Natural killer cell treated with Interleukin-12 subunit alpha and Interleukin-12 subunit beta and Interleukin-15 and Interleukin-18, amount 100 ng/mL, for 72 hours (primary cell): ENCODE measurements around the gene PLCD1. TPM values are rescaled to one million over a fixed set of nuclear protein-coding genes. Genes with fewer than 3 reads are reported as not detected.

Experiments used
- ATAC-seq, 2 donors: fragments of 150-1000 bp; cut with Tn5 transposase in 1 of 2; sonication (Bioruptor Pico), chemical (Tn5 transposase) in 1 of 2; 2 replicates each; pipeline ENCODE4 v1.10.0; 2021
- DNase-seq: peaks from one replicate; pipeline ENCODE4 v3.0.0; 2022; ENCODE audit warnings: low spot score
- H3K27ac Mint-ChIP-seq, 2 donors: 1 replicate in 1 of 2; 2 replicates in 1 of 2; pipeline ENCODE4 v1.8.0; 2022; ENCODE audit warnings: mixed read lengths in 2 of 2, mild to moderate bottlenecking in 1 of 2, moderate library complexity in 1 of 2
- H3K27me3 Mint-ChIP-seq, 2 donors: 1 replicate in 1 of 2; 2 replicates in 1 of 2; pipeline ENCODE4 v1.8.0; 2022; ENCODE audit warnings: mixed read lengths in 2 of 2
- H3K36me3 Mint-ChIP-seq: one replicate; pipeline ENCODE4 v1.8.0; 2022; ENCODE audit warnings: mixed read lengths
- H3K4me1 Mint-ChIP-seq, 2 donors: 1 replicate in 1 of 2; 2 replicates in 1 of 2; pipeline ENCODE4 v1.8.0; 2022; ENCODE audit warnings: low read depth in 2 of 2, mixed read lengths in 2 of 2, mild to moderate bottlenecking in 1 of 2
- H3K4me3 Mint-ChIP-seq: one replicate; pipeline ENCODE4 v1.8.0; 2022; ENCODE audit warnings: mixed read lengths
- H3K9me3 Mint-ChIP-seq: 2 replicates; pipeline ENCODE4 v1.8.0; 2022; ENCODE audit warnings: mixed read lengths
- total RNA-seq, 2 donors: library from RNA; stranded (reverse); gene quantifications; one replicate each; pipeline ENCODE4 v1.2.3, GENCODE V29; 2022

PLCD1 gene
- total RNA-seq, 2 donors from 2014 or later, result 5.8 to 7.7 TPM

DNA sequence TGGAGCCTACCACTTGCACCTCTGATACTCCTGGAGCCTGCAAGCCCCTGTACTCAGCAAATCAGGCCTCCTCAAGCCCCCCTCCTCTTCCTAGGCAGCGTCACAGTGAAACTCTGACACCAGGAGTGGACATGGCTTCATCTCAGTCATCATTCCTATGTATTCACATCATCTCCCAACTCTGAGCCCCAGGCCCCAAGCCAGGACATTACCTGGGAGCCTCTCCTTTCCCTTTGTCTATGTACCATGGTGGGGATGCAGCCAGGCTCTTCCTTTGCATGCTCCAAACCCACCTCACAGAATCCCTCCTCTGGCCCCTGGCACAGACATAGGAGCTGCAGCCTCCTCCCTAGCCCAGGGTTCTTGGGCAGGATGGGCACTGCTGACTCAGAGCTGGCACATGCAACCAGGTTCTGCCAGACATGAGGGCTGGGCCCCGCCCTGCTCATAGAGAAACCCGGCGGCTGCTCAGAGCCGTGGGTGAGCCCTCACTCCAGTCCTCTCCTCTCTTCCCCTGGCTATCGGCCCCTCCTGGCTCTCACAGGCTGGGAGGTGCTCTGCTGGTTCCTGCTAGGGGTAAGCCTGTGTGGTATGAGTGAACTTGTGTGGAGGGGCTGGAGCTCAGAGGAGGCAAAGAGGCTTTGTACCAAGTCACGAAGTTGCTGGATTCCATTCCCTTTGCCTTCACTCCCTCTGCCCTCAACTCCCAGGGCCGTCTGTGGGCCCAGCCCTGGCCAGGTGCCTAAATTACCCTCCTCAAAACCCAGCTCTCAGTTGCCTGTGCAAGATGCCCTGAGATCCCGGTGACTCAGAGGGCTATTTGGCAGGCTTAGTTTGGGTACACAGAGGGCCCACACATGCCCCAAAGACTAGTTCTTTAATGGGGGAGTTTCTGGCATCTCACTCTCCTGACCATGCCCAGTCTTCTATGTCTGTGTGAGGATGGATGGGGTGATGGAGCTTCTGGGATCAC lies 1.9 kb upstream of the PLCD1 start:
- Mint-ChIP-seq H3K36me3 (no peaks in the 10 kb centered on the region), H3K4me3 (peak overlapping the region; percentile 58), H3K9me3 (no peaks in the 10 kb centered on the region), H3K27ac (peak overlapping the region in 1 of 2 donors; percentile 38), H3K27me3 (peaks cover 7 to 11% of the 10 kb centered on the region in 2 donors), H3K4me1 (peaks cover 10 to 12% of the 10 kb centered on the region in 2 donors)
- DNase-seq, result no peak
- ATAC-seq, result peak in 1 of 2 donors; percentile 50

DNA sequence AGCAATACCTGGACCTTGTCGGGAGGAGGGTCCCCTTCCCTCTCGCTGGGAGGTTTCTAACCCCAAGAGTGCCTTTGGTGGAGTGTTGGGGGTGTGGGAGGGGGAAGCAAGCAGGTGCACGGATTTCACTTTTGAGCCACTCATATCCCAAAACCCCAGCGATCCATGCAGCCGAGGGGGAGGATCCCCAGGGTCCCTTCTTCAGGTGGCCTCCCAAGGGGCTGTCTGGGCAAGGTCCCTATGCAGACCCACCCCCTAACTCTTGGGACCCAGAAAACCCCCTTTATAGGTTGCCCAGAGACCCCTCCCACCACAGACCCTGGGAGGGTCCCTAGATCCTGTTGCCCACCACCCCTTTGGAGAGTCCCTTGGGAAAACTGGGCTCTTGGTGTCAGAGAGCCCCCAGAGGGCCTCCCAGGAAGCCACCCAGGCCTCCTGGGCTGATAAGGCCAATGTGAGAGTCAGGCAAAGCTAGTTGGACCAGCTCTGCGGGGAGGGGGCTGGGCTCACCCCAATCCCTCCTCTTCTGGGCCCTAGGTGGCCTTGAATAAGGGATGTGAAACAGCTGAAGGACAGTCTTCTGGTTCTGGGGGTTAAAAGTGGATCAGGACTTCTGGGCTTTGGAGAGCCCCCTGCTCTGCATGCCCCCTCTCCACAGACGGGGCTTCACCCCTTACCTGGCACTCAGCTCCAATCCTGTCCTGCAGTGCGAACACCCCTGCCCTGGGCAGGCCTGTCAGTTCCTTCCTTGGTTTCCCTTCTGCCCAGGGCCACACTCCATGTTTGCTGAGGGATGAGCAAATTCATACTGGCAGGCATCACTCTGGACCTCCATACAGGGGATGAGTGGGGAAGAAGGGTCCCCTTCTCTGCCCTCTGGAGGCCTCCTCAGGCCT lies 932 bp upstream of the PLCD1 start:
- peak; percentile 56 for DNase-seq
- peak overlapping the region; percentile 58 for H3K4me3 Mint-ChIP-seq
- H3K9me3 Mint-ChIP-seq, result no peaks in the 10 kb centered on the region
- no peaks in the 10 kb centered on the region for H3K36me3 Mint-ChIP-seq
- ATAC-seq, result no peak
- peaks cover 16 to 19% of the 10 kb centered on the region in 2 donors for H3K4me1 Mint-ChIP-seq
- peak overlapping the region in 1 of 2 donors; percentile 38 for H3K27ac Mint-ChIP-seq
- H3K27me3 Mint-ChIP-seq, result peaks cover 7 to 11% of the 10 kb centered on the region in 2 donors

DNA sequence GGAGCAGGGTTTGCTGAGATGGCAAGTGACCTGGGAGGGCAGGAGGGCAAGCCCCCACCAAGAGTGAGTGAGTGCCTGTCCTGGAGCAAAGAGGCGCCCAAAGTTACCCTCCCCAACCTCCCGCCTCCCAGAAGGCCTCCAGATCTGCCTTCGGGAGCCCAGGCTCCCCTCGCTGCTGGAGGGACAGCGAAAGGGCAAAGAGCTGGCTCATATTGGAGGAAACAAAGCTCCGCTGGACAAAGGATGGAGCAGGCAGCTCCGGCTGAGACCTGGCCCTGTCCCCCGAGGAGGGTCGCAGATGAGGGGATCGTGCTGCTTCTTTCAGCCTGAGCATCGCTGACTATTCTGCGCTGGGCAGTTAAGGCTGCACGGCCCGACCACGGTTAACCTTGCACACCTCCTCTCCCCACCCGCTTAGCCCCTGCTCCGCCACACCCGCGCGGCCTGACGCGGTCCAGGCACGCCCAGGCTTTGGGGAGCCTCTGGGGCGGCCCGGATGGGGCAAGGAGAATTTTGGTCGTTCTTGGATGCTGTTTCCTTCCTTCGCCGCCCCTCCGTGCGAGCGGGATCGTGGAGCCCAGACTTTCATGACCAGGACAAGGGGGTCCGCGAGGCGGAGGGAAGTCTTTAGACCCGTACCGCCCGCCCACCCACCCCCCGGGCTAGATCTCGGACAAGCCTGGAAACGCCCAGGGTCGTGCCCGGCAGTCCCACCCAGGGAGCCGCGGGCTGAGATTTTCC lies 651 bp downstream of the PLCD1 start:
- H3K4me1 Mint-ChIP-seq, result peaks cover 26 to 28% of the 10 kb centered on the region in 2 donors
- no peaks in the 10 kb centered on the region for H3K36me3 Mint-ChIP-seq
- ATAC-seq (no peak), DNase-seq (peak; percentile 57)
- H3K9me3 Mint-ChIP-seq, result no peaks in the 10 kb centered on the region
- peak overlapping the region in 1 of 2 donors; percentile 45 for H3K27ac Mint-ChIP-seq
- H3K27me3 Mint-ChIP-seq, result peaks cover 7 to 11% of the 10 kb centered on the region in 2 donors
- peak overlapping the region; percentile 76 for H3K4me3 Mint-ChIP-seq

DNA sequence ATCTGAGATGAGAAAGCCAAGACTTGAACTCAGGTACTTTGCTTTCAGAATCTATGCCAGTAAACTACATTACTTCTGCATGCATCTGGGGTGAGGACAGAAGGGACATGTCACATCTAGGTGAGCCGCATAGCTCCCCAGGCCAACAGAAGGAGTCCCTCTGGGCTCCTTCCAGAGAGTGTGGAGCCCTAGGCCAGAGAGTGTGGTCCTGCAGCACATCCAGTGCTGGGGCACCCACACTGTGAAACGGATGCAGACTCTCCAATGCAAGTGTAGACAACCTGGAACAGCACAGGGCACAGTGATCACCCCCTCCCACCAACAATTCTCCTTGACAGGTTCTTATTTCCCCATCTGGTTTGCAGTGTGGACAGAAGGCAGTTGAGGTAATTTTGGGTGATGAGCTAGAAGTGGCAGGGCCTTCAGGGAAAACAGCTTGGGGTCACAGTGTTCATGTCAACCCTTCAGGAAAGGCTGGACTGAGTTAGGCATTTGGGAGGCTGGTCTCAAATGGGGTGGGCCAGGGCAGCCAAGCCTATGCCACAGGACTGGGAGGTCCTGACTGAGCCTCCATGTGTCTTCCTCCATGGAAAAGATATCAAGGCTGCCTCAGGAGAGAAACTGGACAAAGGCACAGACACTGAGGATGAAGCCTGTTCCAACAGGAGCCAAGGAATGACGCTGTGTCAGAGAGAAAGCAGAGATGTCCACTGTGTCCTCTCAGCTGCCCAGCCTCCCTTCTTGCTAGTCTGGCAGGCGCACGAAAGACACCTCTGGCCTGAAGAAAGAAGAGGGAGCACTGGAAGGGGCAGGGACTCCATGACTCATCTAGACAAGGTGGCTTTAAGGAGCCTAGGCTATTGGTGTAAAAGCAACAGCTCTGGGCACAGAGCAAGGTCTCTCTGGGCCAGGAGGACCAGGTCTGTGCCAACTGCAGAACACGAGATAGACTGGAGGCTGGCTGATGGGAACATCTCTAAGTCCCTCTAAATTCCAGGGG lies 1.7 kb downstream of the PLCD1 start:
- H3K36me3 Mint-ChIP-seq, result no peaks in the 10 kb centered on the region
- H3K27me3 Mint-ChIP-seq, result peaks cover 7 to 8% of the 10 kb centered on the region in 2 donors
- H3K27ac Mint-ChIP-seq, result peak overlapping the region in 1 of 2 donors; percentile 45
- ATAC-seq, result no peak
- peak overlapping the region; percentile 76 for H3K4me3 Mint-ChIP-seq
- peaks cover 33 to 38% of the 10 kb centered on the region in 2 donors for H3K4me1 Mint-ChIP-seq
- no peaks in the 10 kb centered on the region for H3K9me3 Mint-ChIP-seq
- peak; percentile 53 for DNase-seq

DNA sequence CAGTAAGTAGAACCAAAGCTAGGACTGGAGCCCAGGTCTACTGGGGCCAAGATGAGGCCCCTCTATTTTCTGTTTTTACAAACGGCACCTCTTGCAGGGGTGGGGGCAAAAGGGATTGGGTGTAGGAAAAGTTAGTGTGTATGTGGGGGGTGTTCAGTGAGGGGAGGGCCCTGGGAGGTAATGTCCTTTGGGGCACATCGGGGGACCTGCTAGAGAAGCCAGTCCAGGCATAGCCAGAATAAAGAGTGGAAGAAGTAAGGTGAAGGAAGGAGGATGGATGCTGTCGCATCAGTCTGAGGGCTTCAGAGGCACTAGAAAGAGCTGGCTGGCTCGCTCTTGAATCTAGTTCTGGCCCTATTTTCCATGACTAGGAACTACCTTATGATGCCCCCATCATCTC lies 2.6 kb downstream of the PLCD1 start:
- no peaks in the 10 kb centered on the region for H3K36me3 Mint-ChIP-seq
- ATAC-seq, result no peak
- no peak overlapping the region for H3K4me3 Mint-ChIP-seq
- H3K4me1 Mint-ChIP-seq, result peaks cover 33 to 38% of the 10 kb centered on the region in 2 donors
- H3K27ac Mint-ChIP-seq, result no peak overlapping the region
- DNase-seq, result no peak
- H3K27me3 Mint-ChIP-seq, result peaks cover 7 to 8% of the 10 kb centered on the region in 2 donors
- H3K9me3 Mint-ChIP-seq, result no peaks in the 10 kb centered on the region

DNA sequence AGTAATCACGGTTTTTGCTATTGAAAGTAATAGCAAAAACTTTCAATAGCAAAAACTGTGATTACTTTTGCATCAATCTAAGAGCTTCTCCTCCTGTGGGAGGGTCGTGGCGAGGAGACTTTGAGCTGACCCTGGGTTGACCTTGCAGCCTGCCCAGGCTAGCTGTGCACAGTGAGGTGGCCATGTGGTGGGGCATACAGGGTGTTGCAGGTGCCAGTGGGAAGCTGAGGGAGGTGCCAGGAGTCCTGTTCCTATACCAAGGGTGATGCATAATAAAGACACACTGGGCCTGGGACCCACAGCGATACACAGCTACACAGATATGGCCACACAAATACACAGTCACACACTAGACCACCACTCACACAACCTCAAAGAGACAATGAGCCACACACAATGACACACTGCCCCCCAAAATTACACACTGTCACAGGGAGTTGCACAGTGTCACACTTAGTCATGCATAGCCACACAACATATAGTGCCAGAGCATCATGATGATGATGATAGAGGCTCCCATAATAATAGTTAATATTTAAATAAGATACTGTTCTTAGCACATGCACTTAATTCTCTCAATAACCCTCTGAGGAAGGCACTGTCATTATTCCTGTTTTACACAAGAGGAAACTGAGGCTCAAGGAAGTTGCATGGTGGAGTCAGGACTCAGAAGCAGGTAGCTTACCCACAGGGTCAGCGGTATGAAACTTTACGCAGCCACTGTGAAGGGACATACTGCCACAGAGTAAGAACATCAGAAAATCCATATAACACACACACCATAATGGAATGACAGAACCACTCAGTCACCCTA lies 6.3 kb downstream of the PLCD1 start:
- no peaks in the 10 kb centered on the region for H3K36me3 Mint-ChIP-seq
- ATAC-seq (no peak), DNase-seq (peak; percentile 44)
- peaks cover 25 to 33% of the 10 kb centered on the region in 2 donors for H3K4me1 Mint-ChIP-seq
- H3K27ac Mint-ChIP-seq, result peak overlapping the region; percentile 93 to 95
- H3K9me3 Mint-ChIP-seq, result no peaks in the 10 kb centered on the region
- H3K4me3 Mint-ChIP-seq, result peak overlapping the region; percentile 97
- H3K27me3 Mint-ChIP-seq, result peaks cover 0 to 1% of the 10 kb centered on the region in 2 donors

DNA sequence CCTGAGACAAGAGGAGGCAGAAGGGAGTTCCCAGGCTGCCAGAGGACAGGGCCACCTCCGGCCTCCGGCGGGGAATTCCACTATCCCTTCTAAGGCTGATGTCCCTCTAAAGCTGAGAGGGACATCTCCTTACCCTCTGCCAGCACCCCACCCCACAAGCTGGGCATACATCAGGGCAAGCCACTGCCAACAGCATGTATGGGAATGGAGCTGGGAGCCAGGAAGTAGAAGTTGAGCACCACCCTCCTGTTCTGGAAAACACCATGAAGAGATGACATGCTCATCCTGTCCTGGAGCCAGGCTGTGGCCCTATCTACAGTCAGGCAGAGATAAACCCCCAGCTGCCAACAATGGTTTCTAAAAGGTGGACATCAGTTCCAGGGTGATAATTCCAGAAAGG lies 7.1 kb downstream of the PLCD1 start:
- no peaks in the 10 kb centered on the region for H3K36me3 Mint-ChIP-seq
- no peak overlapping the region for H3K4me3 Mint-ChIP-seq
- no peaks in the 10 kb centered on the region for H3K9me3 Mint-ChIP-seq
- H3K27me3 Mint-ChIP-seq, result no peaks in the 10 kb centered on the region
- H3K27ac Mint-ChIP-seq, result peak overlapping the region in 1 of 2 donors; percentile 8
- peaks cover 25 to 33% of the 10 kb centered on the region in 2 donors for H3K4me1 Mint-ChIP-seq
- ATAC-seq (no peak), DNase-seq (peak; percentile 49)

DNA sequence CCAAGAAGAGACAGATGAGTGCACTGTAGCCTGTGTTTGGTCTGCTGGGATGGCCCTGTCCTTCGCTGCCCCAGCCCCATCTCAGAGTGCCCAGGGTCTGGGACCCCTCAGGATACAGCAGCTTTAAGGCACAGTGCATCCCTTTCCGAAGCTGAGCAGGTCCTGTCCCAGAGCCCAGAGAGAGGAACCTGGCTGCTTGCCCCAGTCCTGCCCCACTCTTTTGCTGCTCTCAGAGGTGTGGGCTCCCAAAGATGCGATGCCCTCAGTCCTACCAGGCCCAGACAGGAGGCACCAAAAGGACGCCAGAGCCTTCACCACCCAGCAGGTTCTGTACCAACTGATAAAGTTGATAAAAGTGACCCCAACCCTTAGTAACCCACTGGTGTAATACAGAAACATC lies 8.2 kb downstream of the PLCD1 start:
- H3K4me3 Mint-ChIP-seq, result no peak overlapping the region
- no peak overlapping the region for H3K27ac Mint-ChIP-seq
- no peaks in the 10 kb centered on the region for H3K27me3 Mint-ChIP-seq
- no peaks in the 10 kb centered on the region for H3K9me3 Mint-ChIP-seq
- ATAC-seq (no peak), DNase-seq (peak; percentile 58)
- H3K36me3 Mint-ChIP-seq, result no peaks in the 10 kb centered on the region
- peaks cover 30 to 33% of the 10 kb centered on the region in 2 donors for H3K4me1 Mint-ChIP-seq

DNA sequence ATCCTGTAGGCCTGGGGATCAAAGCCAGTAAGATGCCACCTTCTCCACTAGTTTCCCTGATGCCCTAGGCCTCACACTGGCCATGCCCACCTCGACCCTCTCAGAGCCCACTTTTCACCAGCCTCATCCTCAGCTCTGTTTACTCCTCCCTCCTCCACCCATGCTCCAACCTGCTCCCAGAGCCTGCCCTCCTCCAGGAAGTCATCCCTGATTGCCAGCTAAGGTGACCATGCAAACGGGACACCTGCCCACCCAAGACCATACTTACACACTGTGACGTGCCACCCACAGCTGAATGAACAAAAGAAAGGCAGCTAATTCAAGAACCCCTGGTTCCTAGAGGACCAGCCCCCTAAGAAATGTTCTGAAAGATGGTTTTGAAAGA lies 9.1 kb downstream of the PLCD1 start:
- DNase-seq, result no peak
- Mint-ChIP-seq H3K9me3 (no peaks in the 10 kb centered on the region), H3K4me3 (no peak overlapping the region), H3K36me3 (peaks cover 1% of the 10 kb centered on the region), H3K4me1 (peaks cover 24 to 25% of the 10 kb centered on the region in 2 donors), H3K27ac (peak overlapping the region in 1 of 2 donors; percentile 4), H3K27me3 (no peaks in the 10 kb centered on the region)
- no peak for ATAC-seq

DNA sequence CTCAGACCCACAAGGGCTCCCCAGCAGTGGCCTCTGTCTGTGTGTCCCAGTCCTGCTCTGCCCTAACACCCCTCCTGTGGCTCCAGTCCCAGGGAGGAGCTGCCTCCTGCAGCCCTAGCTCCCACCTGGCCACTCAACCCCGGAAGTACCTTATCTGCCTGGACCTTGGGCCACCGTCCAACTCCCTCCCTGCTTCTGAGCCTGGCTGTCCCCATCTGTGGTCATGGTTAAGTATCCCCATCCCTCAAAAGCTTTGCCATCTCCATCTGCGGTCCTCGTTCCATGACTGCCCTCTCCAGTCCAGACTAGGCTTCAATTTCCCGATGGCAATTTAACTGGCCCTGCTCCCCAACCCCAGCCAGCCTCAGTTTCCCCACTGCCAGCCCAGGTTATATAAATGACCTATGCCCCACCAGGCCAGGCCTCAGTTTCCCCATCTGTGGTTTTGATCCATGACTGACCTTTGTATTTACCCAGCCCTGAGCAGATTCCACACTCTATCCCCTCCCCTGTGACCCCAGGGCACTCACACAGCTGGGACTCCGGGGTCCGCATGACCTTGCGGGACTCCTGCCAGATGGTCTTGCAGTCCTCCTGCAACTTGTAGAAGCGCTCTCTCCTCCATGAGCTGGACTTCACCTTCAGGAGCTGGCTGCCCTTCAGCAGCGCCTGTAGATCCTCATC lies 9.6 kb downstream of the PLCD1 start:
- Mint-ChIP-seq H3K27ac (peak overlapping the region in 1 of 2 donors; percentile 4), H3K4me1 (peaks cover 20 to 25% of the 10 kb centered on the region in 2 donors), H3K4me3 (no peak overlapping the region), H3K9me3 (no peaks in the 10 kb centered on the region), H3K36me3 (peaks cover 6% of the 10 kb centered on the region), H3K27me3 (no peaks in the 10 kb centered on the region)
- no peak for ATAC-seq
- DNase-seq, result no peak
